ENCODE results near the gene PARP12. TPM values are rescaled to one million over a fixed set of nuclear protein-coding genes. Genes with fewer than 3 reads are reported as not detected.

Gene PARP12
- total and polyA plus RNA-seq, 8 donors = 29.4 to 68.2 (median 33.5) TPM

DNA sequence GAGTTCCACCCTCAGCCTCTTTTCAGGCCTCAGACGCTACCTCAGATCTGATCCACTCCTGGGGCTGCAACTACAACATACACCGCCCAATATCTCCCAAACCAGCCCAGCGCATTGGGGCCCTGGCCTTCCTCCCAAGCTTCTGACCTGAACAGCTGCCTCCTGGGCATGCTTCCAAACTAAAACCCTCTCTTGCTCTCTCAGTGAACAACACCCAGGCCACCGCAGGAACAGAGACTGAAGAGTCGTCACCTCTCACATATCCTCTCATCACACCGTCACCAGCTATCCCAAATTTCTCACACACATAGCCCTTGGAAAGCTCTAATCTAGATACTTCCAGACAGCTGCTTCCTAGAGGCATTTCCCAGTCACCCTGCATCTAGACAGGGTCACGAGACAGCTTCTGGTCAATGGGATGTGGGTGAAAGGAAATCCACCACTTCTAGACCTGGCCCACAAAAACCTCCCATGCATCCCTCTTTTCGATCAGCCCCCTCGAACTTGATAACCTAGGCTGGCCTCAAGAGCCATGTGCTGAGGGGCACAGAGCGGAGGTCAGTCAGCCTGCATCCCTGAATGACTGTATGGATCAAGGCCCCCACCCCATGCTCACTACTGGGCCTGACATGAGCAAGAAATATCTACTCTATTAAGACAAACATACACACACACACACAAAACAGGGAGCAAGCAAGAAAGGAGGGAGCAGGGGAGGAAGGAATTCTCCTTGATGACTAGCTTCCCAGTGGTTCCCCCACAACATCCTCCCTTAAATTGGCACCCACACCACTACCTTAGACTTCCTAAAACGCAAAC lies 1.8 kb downstream of the PARP12 start:
- H3K4me3 ChIP-seq = peak overlapping the region in 1 of 2 donors; percentile 81

GRCh38 chr7:140060243-140060630 lies 2.5 kb downstream of the PARP12 start:
- intact Hi-C loops (cut with DNase I) = no loop called here
- no peak for DNase-seq
- TF ChIP-seq CTCF (IDR thresholded peaks at IDR 0.05) = no peak
- no peak for ATAC-seq
- Histone ChIP-seq H3K9me3 (no peaks in the 10 kb centered on the region), H3K4me3 (peak overlapping the region in 1 of 2 donors; percentile 81), H3K36me3 (peaks cover 0 to 23% of the 10 kb centered on the region in 2 donors), H3K4me1 (peaks cover 9 to 54% of the 10 kb centered on the region in 2 donors), H3K27ac (peak overlapping the region in 1 of 2 donors; percentile 96), H3K27me3 (no peaks in the 10 kb centered on the region)

More for the DNA sequence above, 1.8 kb downstream of the PARP12 start:
- ATAC-seq (peak; percentile 1), DNase-seq (peak in 3 of 4 donors; percentile 57 to 74 (median 58))
- peak overlapping the region; percentile 88 to 96 for H3K27ac ChIP-seq
- H3K27me3 ChIP-seq = no peaks in the 10 kb centered on the region
- TF ChIP-seq CTCF (IDR thresholded peaks at IDR 0.05) = no peak
- intact Hi-C loops (cut with DNase I) = no loop called here
- H3K36me3 ChIP-seq = peaks cover 0 to 17% of the 10 kb centered on the region in 2 donors
- H3K9me3 ChIP-seq = peaks cover 0 to 4% of the 10 kb centered on the region in 2 donors
- peaks cover 9 to 54% of the 10 kb centered on the region in 2 donors for H3K4me1 ChIP-seq

DNA sequence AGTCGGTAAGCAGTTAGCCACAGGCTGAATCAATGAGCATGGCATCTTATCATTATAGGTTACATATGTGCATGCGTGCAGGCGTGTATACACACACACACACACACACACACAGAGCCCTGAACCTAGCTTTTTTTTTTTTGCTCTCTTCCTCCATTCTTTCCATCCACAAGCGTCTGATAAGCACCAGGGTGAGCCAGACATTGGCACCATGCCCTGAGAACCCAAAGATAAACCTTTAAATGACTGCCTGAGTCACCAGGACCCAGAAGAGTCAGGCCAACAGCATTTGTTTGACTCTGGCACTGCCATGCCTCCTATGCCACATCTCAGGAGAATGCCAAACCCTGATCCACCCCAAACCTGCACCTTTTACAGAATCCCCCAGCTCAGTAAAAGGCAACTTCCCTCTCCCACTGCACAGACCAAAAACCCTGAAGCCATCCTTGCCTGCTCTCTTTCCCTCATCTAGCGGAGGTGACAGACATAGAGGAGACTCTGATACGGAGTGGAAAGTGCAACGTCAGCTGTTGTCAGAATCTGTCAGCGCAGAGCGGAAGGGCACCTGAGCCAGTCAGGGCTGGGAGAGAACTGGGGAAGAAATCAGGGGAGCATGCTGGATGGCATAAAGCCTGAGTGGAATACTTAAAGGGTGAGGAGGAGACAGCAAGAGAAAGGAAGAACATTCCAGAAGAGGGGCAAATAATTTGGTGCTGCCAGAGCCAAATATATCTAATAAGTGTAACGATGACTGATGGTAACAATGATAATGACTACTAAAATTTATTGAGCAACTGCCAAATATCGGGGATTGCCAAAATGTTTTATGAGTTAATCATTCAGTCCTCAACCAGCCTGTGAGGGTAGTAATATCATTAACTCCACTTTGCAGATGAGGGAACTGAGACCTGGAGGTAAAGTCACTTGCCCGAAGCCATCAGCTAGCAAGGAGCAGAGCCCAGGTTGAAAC lies 3.2 kb downstream of the PARP12 start:
- intact Hi-C loops (cut with DNase I) = no loop called here
- no peaks in the 10 kb centered on the region for H3K9me3 ChIP-seq
- H3K36me3 ChIP-seq = peaks cover 0 to 30% of the 10 kb centered on the region in 2 donors
- DNase-seq (peak in 2 of 4 donors; percentile 20 to 66), ATAC-seq (peak; percentile 35)
- peak overlapping the region in 1 of 2 donors; percentile 81 for H3K4me3 ChIP-seq
- peaks cover 9 to 54% of the 10 kb centered on the region in 2 donors for H3K4me1 ChIP-seq
- peak overlapping the region in 1 of 2 donors; percentile 96 for H3K27ac ChIP-seq
- no peaks in the 10 kb centered on the region for H3K27me3 ChIP-seq
- no peak for TF ChIP-seq CTCF (IDR thresholded peaks at IDR 0.05)

DNA sequence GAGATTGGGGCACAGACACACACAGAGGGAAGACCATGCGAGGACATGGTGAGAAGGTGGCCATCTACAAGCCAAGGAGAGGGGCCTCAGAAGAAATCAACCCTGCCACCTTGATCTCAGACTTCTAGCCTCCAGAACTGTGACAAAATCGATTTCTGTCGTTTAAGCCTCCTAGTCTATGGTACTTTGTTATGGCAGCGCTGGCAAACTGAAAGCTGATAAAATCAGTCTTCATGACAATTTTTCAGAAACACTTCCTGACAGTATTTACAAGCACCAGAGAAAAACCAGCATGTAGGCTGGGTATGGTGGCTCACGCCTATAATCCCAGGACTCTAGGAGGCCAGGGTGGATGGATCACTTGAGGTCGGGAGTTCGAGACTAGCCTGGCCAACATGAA lies 4.2 kb downstream of the PARP12 start:
- peaks cover 0 to 39% of the 10 kb centered on the region in 2 donors for H3K36me3 ChIP-seq
- intact Hi-C loops (cut with DNase I) = no loop called here
- TF ChIP-seq CTCF (IDR thresholded peaks at IDR 0.05) = no peak
- DNase-seq (no peak), ATAC-seq (no peak)
- H3K27ac ChIP-seq = no peak overlapping the region
- no peaks in the 10 kb centered on the region for H3K9me3 ChIP-seq
- no peak overlapping the region for H3K4me3 ChIP-seq
- H3K27me3 ChIP-seq = no peaks in the 10 kb centered on the region
- peaks cover 9 to 56% of the 10 kb centered on the region in 2 donors for H3K4me1 ChIP-seq
